Measurements from ENCODE around the gene PSPH. TPM values are rescaled to one million over a fixed set of nuclear protein-coding genes. Genes with fewer than 3 reads are reported as not detected.

PSPH gene
- total and polyA plus RNA-seq, 2 donors (not counting 3 experiments of a cell fraction or from before 2014, with no cell fraction given), result 11.8 to 24.2 TPM

DNA sequence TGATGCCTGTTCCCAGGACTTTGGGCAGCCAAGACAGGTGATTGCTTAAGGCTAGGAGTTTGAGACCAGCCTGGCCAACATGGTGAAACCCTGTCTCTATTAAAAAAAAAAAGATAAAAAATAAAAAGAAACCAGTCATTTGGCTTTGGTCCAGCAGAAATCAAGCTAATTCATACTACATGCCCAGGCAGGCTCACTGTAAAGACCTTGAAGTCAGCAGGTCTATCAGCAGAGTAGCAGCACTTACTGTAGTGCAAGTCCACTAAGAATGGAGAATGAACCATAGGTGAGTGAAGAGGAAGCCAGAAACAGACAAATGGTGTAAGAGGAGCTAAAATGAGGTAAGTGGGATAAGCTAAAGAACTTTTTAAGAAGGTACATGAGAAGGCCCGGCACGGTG, 24.7 kb downstream of the PSPH start:
- Histone ChIP-seq H4K20me1 (replicated peaks; ENCODE audit: control insufficient read depth, extremely low read depth, insufficient read depth, low read length) (no peaks in the 10 kb centered on the region), H3K4me2 (ENCODE audit: insufficient read depth, low read length) (no peak overlapping the region), H3K9ac (replicated peaks; ENCODE audit: extremely low read depth, insufficient read depth, low read length) (no peak overlapping the region), H3K27ac (ENCODE audit: insufficient read depth, low read depth, low read length) (no peak overlapping the region), H3K36me3 (ENCODE audit: control insufficient read depth in 2 of 2, extremely low read depth in 1 of 2, insufficient read depth in 2 of 2, low read length in 2 of 2) (peaks cover 0 to 3% of the 10 kb centered on the region in 2 experiments), H3K4me3 (replicated peaks in 1 of 3; ENCODE audit: insufficient read depth in 1 of 3, low read depth in 1 of 3, low read length in 3 of 3) (no peak overlapping the region), H2AFZ (ENCODE audit: low read depth, low read length) (no peak overlapping the region), H3K4me1 (ENCODE audit: control insufficient read depth, extremely low read depth, insufficient read depth, low read length) (no peaks in the 10 kb centered on the region), H3K27me3 (ENCODE audit: control insufficient read depth in 2 of 2, insufficient read depth in 2 of 2, low read length in 2 of 2) (no peaks in the 10 kb centered on the region), H3K79me2 (ENCODE audit: control insufficient read depth, insufficient read depth, low read length) (no peaks in the 10 kb centered on the region), H3K9me1 (replicated peaks; ENCODE audit: control insufficient read depth, extremely low read depth, insufficient read depth, low read length) (no peaks in the 10 kb centered on the region), H3K9me3 (replicated peaks; ENCODE audit: control insufficient read depth, insufficient read depth, low read length) (no peaks in the 10 kb centered on the region)
- CTCF ChIA-PET, result interaction anchor here (1.0 to 1.5 kb wide), 4 partner anchors 10 to 52 kb away, joined by 3 to 6 read pairs (median 4); partner anchors contain the start of genes CCT6A and PSPH
- POLR2A ChIA-PET, result no interaction called here
- no peak for DNase-seq (ENCODE audit: low read depth, low spot score)
- intact Hi-C loops (cut with micrococcal nuclease), result no loop called here
- no TSS peak for BruUV-seq (replicated peaks)
- no peak for FAIRE-seq
- dilution Hi-C loops (cut with MboI; ENCODE audit: extremely low pct_ligation_motif_present, low sequenced_read_pairs), result no loop called here
- TF ChIP-seq GATA2 (IDR thresholded peaks at IDR 0.05; ENCODE audit: insufficient read depth, insufficient read length, low read depth, low read length) (no peak), CTCF (IDR thresholded peaks at IDR 0.05; ENCODE audit: extremely low read depth in 1 of 2, insufficient read depth in 1 of 2, low read depth in 1 of 2, low read length in 2 of 2) (no peak), FOS (IDR thresholded peaks at IDR 0.05; ENCODE audit: borderline replicate concordance, insufficient read depth, low read length) (no peak), JUN (IDR thresholded peaks at IDR 0.05; ENCODE audit: borderline replicate concordance, insufficient read depth, insufficient read length, low read depth) (no peak), POLR2A (IDR thresholded peaks at IDR 0.05; ENCODE audit: low read depth, low read length) (no peak), EZH2 (IDR thresholded peaks at IDR 0.05; ENCODE audit: borderline replicate concordance, low read depth, low read length, severe bottlenecking) (no peak), MYC (IDR thresholded peaks at IDR 0.05; ENCODE audit: low read depth, low read length) (no peak), MAX (IDR thresholded peaks at IDR 0.05; ENCODE audit: insufficient read depth, insufficient read length) (no peak), POLR2AphosphoS5 (IDR thresholded peaks at IDR 0.05; ENCODE audit: insufficient read depth, low read depth, low read length) (no peak)

All from endothelial cell of umbilical vein (primary cell).